HepG2 (cell line): Measurements from ENCODE around the gene NLRP8. TPM values are rescaled to one million over a fixed set of nuclear protein-coding genes. Genes with fewer than 3 reads are reported as not detected.

ENCODE experiments used
- ATAC-seq: fragments of 200-7000 bp; cut with Tn5 transposase; 3 replicates; pipeline ENCODE4 v1.9.1; 2020; ENCODE audit warnings: mild to moderate bottlenecking, moderate library complexity
- BruUV-seq: library from RNA; stranded (reverse); fragments of 400-500 nt; replicated peaks from 2 replicates; lab custom pipeline; 2021; lab: Mats Ljungman, UMichigan
- CTCF ChIA-PET: fragments of 300-600 bp; formaldehyde crosslinking; extraction: SDS; loops from one replicate; lab custom pipeline; 2021; ENCODE audit warnings: low total read pairs, inconsistent platforms, low intra/inter-chr PET ratio; lab: Yijun Ruan, JAX
- POLR2A ChIA-PET: fragments of 350-600 bp; sonication (Branson Sonifier 250); formaldehyde crosslinking; loops from one replicate; lab custom pipeline; 2020; ENCODE audit warnings: antibody characterized with exemption, inconsistent platforms; lab: Yijun Ruan, JAX
- DNase-seq: peaks from one replicate; pipeline ENCODE4 v3.0.0-alpha.2; 2015; ENCODE audit warnings: low spot score
- FAIRE-seq: peaks from 3 replicates; lab custom pipeline; 2011; peaks lifted over from hg19 to GRCh38; lab: Jason Lieb, UNC
- H2AFZ ChIP-seq: one replicate; pipeline ENCODE4 v1.6.1; 2011; ENCODE audit warnings: low read length, inconsistent platforms
- H3K27ac ChIP-seq: fragments of 300-600 bp; 3 replicates; pipeline ENCODE4 v1.8.0; 2011; ENCODE audit warnings: mixed run types, mild to moderate bottlenecking, mixed read lengths, low read length, inconsistent platforms; ENCODE audit not compliant: insufficient read depth; ENCODE audit errors: extremely low read length
- H3K27me3 ChIP-seq, 2 experiments: fragments of 200-600 bp in 1 of 2; 2 replicates in 1 of 2; 3 replicates in 1 of 2; pipeline versions ENCODE4 v1.6.0 to v1.8.0; 2011; ENCODE audit warnings: low read length in 2 of 2, mild to moderate bottlenecking in 2 of 2, moderate library complexity in 2 of 2, inconsistent platforms in 1 of 2; ENCODE audit not compliant: insufficient read depth in 2 of 2, control insufficient read depth in 1 of 2
- H3K36me3 ChIP-seq, 2 experiments: fragments of 200-600 bp in 1 of 2; replicated peaks in 1 of 2; 2 replicates in 1 of 2; 3 replicates in 1 of 2; pipeline versions ENCODE4 v1.5.1 to v1.8.0; 2011; ENCODE audit warnings: low read length in 2 of 2, inconsistent platforms in 1 of 2; ENCODE audit not compliant: insufficient read depth in 2 of 2, control insufficient read depth in 1 of 2
- H3K4me1 ChIP-seq: 2 replicates; pipeline ENCODE4 v1.5.1; 2012; ENCODE audit warnings: low read length, inconsistent platforms; ENCODE audit not compliant: insufficient read depth
- H3K4me2 ChIP-seq: 2 replicates; pipeline ENCODE4 v1.6.0; 2011; ENCODE audit warnings: low read depth, low read length, inconsistent platforms
- H3K4me3 ChIP-seq, 3 experiments: fragments of 200-600 bp in 1 of 3; sonication (generic), shearing (Covaris generic) in 1 of 3; replicated peaks in 1 of 3; 2 replicates each; pipeline ENCODE4 v1.5.1; 2011 to 2016; ENCODE audit warnings: low read length in 3 of 3, inconsistent platforms in 2 of 3, low read depth in 2 of 3, mild to moderate bottlenecking in 2 of 3, control low read depth in 1 of 3, mixed read lengths in 1 of 3; ENCODE audit not compliant: insufficient read depth in 1 of 3
- H3K79me2 ChIP-seq: one replicate; pipeline ENCODE4 v1.6.1; 2011; ENCODE audit warnings: low read length, inconsistent platforms; ENCODE audit not compliant: insufficient read depth
- H3K9ac ChIP-seq: 2 replicates; pipeline ENCODE4 v1.6.0; 2011; ENCODE audit warnings: mild to moderate bottlenecking, low read depth, low read length, inconsistent platforms; ENCODE audit not compliant: insufficient read depth
- H3K9me3 ChIP-seq: 2 replicates; pipeline ENCODE4 v1.5.1; 2012; ENCODE audit warnings: mild to moderate bottlenecking, low read length
- H4K20me1 ChIP-seq: 2 replicates; pipeline ENCODE4 v1.6.0; 2011; ENCODE audit warnings: inconsistent platforms, mild to moderate bottlenecking, low read length, moderate library complexity; ENCODE audit not compliant: insufficient read depth
- AKAP8 ChIP-seq: sonication (generic); formaldehyde crosslinking; IDR thresholded peaks from 2 replicates; pipeline ENCODE4 v1.5.1; 2020; ENCODE audit warnings: mild to moderate bottlenecking, missing genetic modification reagents
- ATF7-NPFF ChIP-seq: sonication (generic); formaldehyde crosslinking; IDR thresholded peaks from 2 replicates; pipeline ENCODE4 v1.8.1; 2023; ENCODE audit warnings: mild to moderate bottlenecking, low read depth, missing genetic modification reagents, moderate library complexity
- ELF4 ChIP-seq: sonication (generic); formaldehyde crosslinking; IDR thresholded peaks from 2 replicates; pipeline ENCODE4 v1.5.0; 2020; ENCODE audit warnings: missing genetic modification reagents, mild to moderate bottlenecking, moderate library complexity, borderline replicate concordance
- NAIF1 ChIP-seq: sonication (generic); formaldehyde crosslinking; IDR thresholded peaks from 2 replicates; pipeline ENCODE4 v1.5.0; 2020; ENCODE audit warnings: mild to moderate bottlenecking, missing genetic modification reagents, borderline replicate concordance
- RNF2 ChIP-seq: fragments of 450-650 bp; conservative IDR thresholded peaks from 2 replicates; pipeline ENCODE4 v1.6.1; 2016; ENCODE audit warnings: low read depth
- ZNF10 ChIP-seq: sonication (generic); formaldehyde crosslinking; IDR thresholded peaks from 2 replicates; pipeline ENCODE4 v1.4.0; 2020; ENCODE audit warnings: mild to moderate bottlenecking, low read depth, missing genetic modification reagents, borderline replicate concordance
- ZNF556 ChIP-seq: sonication (generic); formaldehyde crosslinking; IDR thresholded peaks from 2 replicates; pipeline ENCODE4 v1.4.0; 2020; ENCODE audit warnings: mild to moderate bottlenecking, missing genetic modification reagents, borderline replicate concordance
- ZNF766 ChIP-seq: sonication (generic); formaldehyde crosslinking; IDR thresholded peaks from 2 replicates; pipeline ENCODE4 v1.5.0; 2020; ENCODE audit warnings: missing genetic modification reagents, borderline replicate concordance
- ZNF772 ChIP-seq: sonication (generic); formaldehyde crosslinking; IDR thresholded peaks from 2 replicates; pipeline ENCODE4 v1.5.0; 2020; ENCODE audit warnings: mild to moderate bottlenecking, missing genetic modification reagents
- ZNF850 ChIP-seq: sonication (generic); formaldehyde crosslinking; conservative IDR thresholded peaks from 2 replicates; pipeline ENCODE4 v1.9.0; 2021; ENCODE audit warnings: mild to moderate bottlenecking, missing genetic modification reagents
- ZSCAN22 ChIP-seq: sonication (generic); formaldehyde crosslinking; IDR thresholded peaks from 2 replicates; pipeline ENCODE4 v1.4.0; 2020; ENCODE audit warnings: mild to moderate bottlenecking, missing genetic modification reagents
- WGBS: methylation state at CpG from one replicate; pipeline ENCODE4 v1.1.6; 2017; ENCODE audit warnings: low lambda C conversion rate; 5-methylcytosine and 5-hydroxymethylcytosine counted together
- in situ Hi-C: cut with HindIII; loops from 2 replicates; pipeline ENCODE4 v1.10.0; 2017; ENCODE audit warnings: low pct_unique_long_range_greater_than_20kb; ENCODE audit not compliant: extremely low pct_ligation_motif_present
- intact Hi-C: fragments of 100-400 bp; cut with micrococcal nuclease; formaldehyde crosslinking; loops from one replicate; pipeline ENCODE4 v1.10.0; 2022; ENCODE audit not compliant: unreplicated experiment
- polyA plus RNA-seq, 8 experiments: library from polyadenylated mRNA; depleted of rRNA in 3 of 8; stranded (reverse) in 7 of 8; unstranded in 1 of 8; fragments of >200 nt; fragmentation: Illumina TruSeq in 4 of 8; extraction: Trizol in 4 of 8; gene quantifications; 2 replicates each; pipeline versions ENCODE4 v1.2.1 to v1.2.3, GENCODE V29; 2011 to 2016; ENCODE audit warnings: low read depth in 4 of 8, missing spikeins in 1 of 8, mixed read lengths in 1 of 8; ENCODE audit not compliant: insufficient read depth in 1 of 8
- total RNA-seq, 5 experiments: library from RNA; depleted of rRNA; stranded (reverse); fragments of >200 nt; fragmentation: Illumina TruSeq; extraction: Trizol; gene quantifications; 2 replicates each; pipeline ENCODE4 v1.2.3, GENCODE V29; 2016; ENCODE audit warnings: low read depth in 1 of 5
- TF ChIP-seq, protein P1 (sequence below): sonication (generic); formaldehyde crosslinking; IDR thresholded peaks from 2 replicates; pipeline ENCODE4 v1.8.1; 2023; ENCODE audit warnings: mild to moderate bottlenecking, missing genetic modification reagents, borderline replicate concordance
- TF ChIP-seq, protein P2 (sequence below): sonication (generic); formaldehyde crosslinking; IDR thresholded peaks from 2 replicates; pipeline ENCODE4 v1.8.1; 2023; ENCODE audit warnings: missing genetic modification reagents, inconsistent platforms, borderline replicate concordance
- TF ChIP-seq, protein P3 (sequence below): sonication (generic); formaldehyde crosslinking; conservative IDR thresholded peaks from 2 replicates; pipeline ENCODE4 v1.8.1; 2023; ENCODE audit warnings: missing genetic modification reagents
- TF ChIP-seq, protein P4 (sequence below): sonication (generic); formaldehyde crosslinking; IDR thresholded peaks from 2 replicates; pipeline ENCODE4 v1.5.1; 2020; ENCODE audit warnings: missing genetic modification reagents, mild to moderate bottlenecking, borderline replicate concordance

NLRP8 gene
- total and polyA plus RNA-seq, 2 of the 13 experiments (the other 11 are each of a cell fraction or from before 2014, with no cell fraction given): not detected

DNA sequence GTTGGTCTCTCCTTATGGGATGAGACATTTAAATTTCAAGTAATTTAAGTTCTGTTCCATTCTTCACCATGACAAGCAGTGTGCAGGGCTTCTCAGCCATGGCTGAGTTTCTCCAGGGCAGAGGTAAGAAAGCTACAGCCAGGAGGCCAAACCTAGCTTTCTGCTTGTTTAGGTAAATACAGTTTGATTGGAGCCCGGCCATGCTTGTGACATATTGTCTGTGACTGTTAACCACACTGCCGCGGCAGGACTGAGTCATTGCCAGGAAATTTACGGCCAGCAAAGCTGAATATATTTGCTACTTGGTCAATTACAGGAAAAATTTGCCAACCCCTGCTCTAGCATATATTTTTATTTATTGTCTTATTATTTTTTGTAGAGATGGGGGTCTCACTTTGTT is 10.7 kb downstream of the NLRP8 start:
- no peak for TF ChIP-seq ZNF850 (CRISPR knock-in tag)
- TF ChIP-seq ZNF772 (CRISPR knock-in tag): no peak
- no peak for TF ChIP-seq AKAP8
- no peak for TF ChIP-seq ZSCAN22 (CRISPR knock-in tag)
- TF ChIP-seq, protein P1, sequence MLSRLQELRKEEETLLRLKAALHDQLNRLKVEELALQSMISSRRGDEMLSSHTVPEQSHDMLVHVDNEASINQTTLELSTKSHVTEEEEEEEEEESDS (CRISPR knock-in tag): no peak
- TF ChIP-seq, protein P2, sequence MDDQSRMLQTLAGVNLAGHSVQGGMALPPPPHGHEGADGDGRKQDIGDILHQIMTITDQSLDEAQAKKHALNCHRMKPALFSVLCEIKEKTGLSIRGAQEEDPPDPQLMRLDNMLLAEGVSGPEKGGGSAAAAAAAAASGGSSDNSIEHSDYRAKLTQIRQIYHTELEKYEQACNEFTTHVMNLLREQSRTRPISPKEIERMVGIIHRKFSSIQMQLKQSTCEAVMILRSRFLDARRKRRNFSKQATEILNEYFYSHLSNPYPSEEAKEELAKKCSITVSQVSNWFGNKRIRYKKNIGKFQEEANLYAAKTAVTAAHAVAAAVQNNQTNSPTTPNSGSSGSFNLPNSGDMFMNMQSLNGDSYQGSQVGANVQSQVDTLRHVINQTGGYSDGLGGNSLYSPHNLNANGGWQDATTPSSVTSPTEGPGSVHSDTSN (CRISPR knock-in tag): no peak
- no peak for TF ChIP-seq ATF7-NPFF (CRISPR knock-in tag)
- TF ChIP-seq NAIF1 (CRISPR knock-in tag): no peak
- TF ChIP-seq RNF2: no peak
- no peak for TF ChIP-seq ELF4 (CRISPR knock-in tag)
- TF ChIP-seq ZNF766 (CRISPR knock-in tag): no peak
- no peak for TF ChIP-seq ZNF556 (CRISPR knock-in tag)
- TF ChIP-seq, protein P3, sequence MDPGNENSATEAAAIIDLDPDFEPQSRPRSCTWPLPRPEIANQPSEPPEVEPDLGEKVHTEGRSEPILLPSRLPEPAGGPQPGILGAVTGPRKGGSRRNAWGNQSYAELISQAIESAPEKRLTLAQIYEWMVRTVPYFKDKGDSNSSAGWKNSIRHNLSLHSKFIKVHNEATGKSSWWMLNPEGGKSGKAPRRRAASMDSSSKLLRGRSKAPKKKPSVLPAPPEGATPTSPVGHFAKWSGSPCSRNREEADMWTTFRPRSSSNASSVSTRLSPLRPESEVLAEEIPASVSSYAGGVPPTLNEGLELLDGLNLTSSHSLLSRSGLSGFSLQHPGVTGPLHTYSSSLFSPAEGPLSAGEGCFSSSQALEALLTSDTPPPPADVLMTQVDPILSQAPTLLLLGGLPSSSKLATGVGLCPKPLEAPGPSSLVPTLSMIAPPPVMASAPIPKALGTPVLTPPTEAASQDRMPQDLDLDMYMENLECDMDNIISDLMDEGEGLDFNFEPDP: no peak
- TF ChIP-seq, protein P4, sequence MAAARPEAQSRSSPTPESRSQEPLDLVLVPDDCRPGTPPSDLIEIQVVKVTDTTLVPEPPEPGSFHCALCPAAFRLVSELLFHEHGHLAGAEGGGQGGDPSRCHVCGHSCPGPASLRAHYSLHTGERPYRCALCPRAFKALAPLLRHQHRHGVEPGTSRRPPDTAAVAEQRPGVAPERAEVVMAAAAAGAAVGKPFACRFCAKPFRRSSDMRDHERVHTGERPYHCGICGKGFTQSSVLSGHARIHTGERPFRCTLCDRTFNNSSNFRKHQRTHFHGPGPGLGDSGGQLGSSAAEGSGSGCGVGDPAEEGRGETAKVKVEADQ (CRISPR knock-in tag): no peak
- TF ChIP-seq ZNF10 (CRISPR knock-in tag): no peak
- ATAC-seq (no peak), FAIRE-seq (no peak), DNase-seq (peak; percentile 2)
- H3K4me2 ChIP-seq: no peak overlapping the region
- H3K27me3 ChIP-seq: peaks cover 2 to 36% of the 10 kb centered on the region in 2 experiments; a peak in 3 of 5 replicates
- no TSS peak for BruUV-seq
- H3K79me2 ChIP-seq: no peaks in the 10 kb centered on the region
- in situ Hi-C loops (no loop called here), intact Hi-C loops (no loop called here)
- CTCF ChIA-PET: no interaction called here
- no peaks in the 10 kb centered on the region for H3K36me3 ChIP-seq
- 5% methylated on average over 4 of the region's 4 CpGs for WGBS
- POLR2A ChIA-PET: no interaction called here
- H3K9ac ChIP-seq: no peak overlapping the region
- H3K4me1 ChIP-seq: no peaks in the 10 kb centered on the region
- H3K9me3 ChIP-seq: no peaks in the 10 kb centered on the region
- no peak overlapping the region for H3K4me3 ChIP-seq
- no peak overlapping the region for H3K27ac ChIP-seq
- no peaks in the 10 kb centered on the region for H4K20me1 ChIP-seq
- H2AFZ ChIP-seq: no peak overlapping the region
